Stimulated activated CD4-positive, alpha-beta T cell treated with anti-CD3 and anti-CD28 coated beads, Interleukin-15, amount 100 ng/mL, for 48 hours (primary cell): ENCODE data around the gene TBC1D12.
"Not testable (repeated sequence)": the region's sequence is repeated elsewhere in the genome, so short reads cannot be mapped to it uniquely, and the experiment has no call there.

Source experiments
- DNase-seq, 2 donors: peaks; one replicate each; pipeline ENCODE4 v3.0.0-alpha.2; 2020; ENCODE audit warnings: low read depth in 2 of 2

The TBC1D12 gene

GRCh38 chr10:94402204-94402842 lies at the start of gene TBC1D12:
Gene TBC1D12 (plus strand): TSS chr10:94402541. CDS start chr10:94402614, 73 bp downstream.
- no peak for DNase-seq

GRCh38 chr10:94353336-94353735 lies 49.0 kb upstream of the TBC1D12 start:
- DNase-seq, result no peak

- DNase-seq, result no peak
Measured at GRCh38 chr10:94355841-94356240, 46.5 kb upstream of the TBC1D12 start.

- no peak for DNase-seq
Measured at GRCh38 chr10:94357193-94357592, 45.1 kb upstream of the TBC1D12 start.

GRCh38 chr10:94358480-94358879 lies 43.9 kb upstream of the TBC1D12 start:
- no peak for DNase-seq

- no peak for DNase-seq
Measured at GRCh38 chr10:94361171-94361794, 41.1 kb upstream of the TBC1D12 start.

- peak; percentile 92 to 94 for DNase-seq
Measured at GRCh38 chr10:94362360-94363250, 39.7 kb upstream of the TBC1D12 start, which contains the start of gene NOC3L. Gene NOC3L (minus strand): TSS chr10:94362939. CDS start chr10:94362838, 101 bp downstream.

GRCh38 chr10:94363251-94363565 lies 39.1 kb upstream of the TBC1D12 start:
- no peak for DNase-seq

- DNase-seq, result no peak
Measured at GRCh38 chr10:94364482-94364881, 37.9 kb upstream of the TBC1D12 start.

GRCh38 chr10:94366382-94366781 lies 36.0 kb upstream of the TBC1D12 start:
- no peak for DNase-seq

GRCh38 chr10:94370501-94370900 lies 31.8 kb upstream of the TBC1D12 start:
- DNase-seq, result no peak

GRCh38 chr10:94375374-94375773 lies 27.0 kb upstream of the TBC1D12 start:
- no peak for DNase-seq

GRCh38 chr10:94376865-94377264 lies 25.5 kb upstream of the TBC1D12 start:
- DNase-seq, result no peak

- no peak for DNase-seq
Measured at GRCh38 chr10:94383530-94383929, 18.8 kb upstream of the TBC1D12 start.

GRCh38 chr10:94385733-94386132 lies 16.6 kb upstream of the TBC1D12 start:
- not testable (repeated sequence) for DNase-seq

- DNase-seq, result not testable (repeated sequence)
Measured at GRCh38 chr10:94392117-94392516, 10.2 kb upstream of the TBC1D12 start.

GRCh38 chr10:94397549-94398370 lies 4.6 kb upstream of the TBC1D12 start:
- DNase-seq, result no peak

- no peak for DNase-seq
Measured at GRCh38 chr10:94398762-94399161, 3.6 kb upstream of the TBC1D12 start.

GRCh38 chr10:94402843-94403379 lies 570 bp downstream of the TBC1D12 start:
- DNase-seq, result no peak

- no peak for DNase-seq
Measured at GRCh38 chr10:94403380-94404213, 1.3 kb downstream of the TBC1D12 start.

- DNase-seq, result no peak
Measured at GRCh38 chr10:94405406-94405805, 3.1 kb downstream of the TBC1D12 start.
